Effector memory CD4-positive, alpha-beta T cell (primary cell): Measurements from ENCODE around the gene CLDN22.

Experiments used
- DNase-seq, 3 donors: peaks; one replicate each; pipeline ENCODE4 v3.0.0-alpha.2; 2020
- H3K27ac ChIP-seq: 2 replicates; pipeline ENCODE4 v1.7.0; 2013; ENCODE audit warnings: mild to moderate bottlenecking, low read length, moderate library complexity; ENCODE audit not compliant: insufficient read depth, poor library complexity, severe bottlenecking
- H3K27me3 ChIP-seq: replicated peaks from 2 replicates; pipeline ENCODE4 v1.7.0; 2013; ENCODE audit warnings: mild to moderate bottlenecking, low read length; ENCODE audit not compliant: insufficient read depth, control insufficient read depth, poor library complexity, severe bottlenecking
- H3K36me3 ChIP-seq: 2 replicates; pipeline ENCODE4 v1.7.0; 2013; ENCODE audit warnings: mild to moderate bottlenecking, low read length, moderate library complexity; ENCODE audit not compliant: control insufficient read depth, insufficient read depth
- H3K4me1 ChIP-seq: 2 replicates; pipeline ENCODE4 v1.7.0; 2013; ENCODE audit warnings: low read length, mild to moderate bottlenecking; ENCODE audit not compliant: control insufficient read depth, insufficient read depth, poor library complexity, severe bottlenecking
- H3K4me3 ChIP-seq: 2 replicates; pipeline ENCODE4 v1.7.0; 2013; ENCODE audit warnings: low read length, low read depth, mild to moderate bottlenecking; ENCODE audit not compliant: insufficient read depth, poor library complexity, severe bottlenecking
- H3K9me3 ChIP-seq: 2 replicates; pipeline ENCODE4 v1.7.0; 2013; ENCODE audit warnings: mild to moderate bottlenecking, low read length, moderate library complexity; ENCODE audit not compliant: control insufficient read depth

The CLDN22 gene

DNA sequence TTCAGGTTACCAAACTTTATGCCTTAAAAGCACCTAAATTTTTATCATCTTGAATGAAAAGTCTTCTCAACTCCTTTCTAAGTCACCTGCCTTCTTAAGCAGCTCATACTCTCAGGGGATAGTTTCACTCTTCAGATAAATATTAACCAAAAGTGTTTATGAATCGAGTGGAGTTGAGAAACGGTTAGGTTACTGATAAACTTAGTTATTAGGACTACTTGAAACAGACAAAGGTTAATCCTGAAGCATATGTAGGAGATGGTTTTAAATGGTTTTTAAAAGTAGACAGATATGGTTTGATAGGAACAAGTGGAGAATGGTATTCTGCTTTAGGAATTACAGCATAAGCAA, 32.8 kb downstream of the CLDN22 start:
- no peaks in the 10 kb centered on the region for H3K4me1 ChIP-seq
- no peaks in the 10 kb centered on the region for H3K9me3 ChIP-seq
- H3K4me3 ChIP-seq: no peak overlapping the region
- DNase-seq: no peak
- H3K36me3 ChIP-seq: no peaks in the 10 kb centered on the region
- H3K27ac ChIP-seq: no peak overlapping the region
- H3K27me3 ChIP-seq: no peaks in the 10 kb centered on the region

DNA sequence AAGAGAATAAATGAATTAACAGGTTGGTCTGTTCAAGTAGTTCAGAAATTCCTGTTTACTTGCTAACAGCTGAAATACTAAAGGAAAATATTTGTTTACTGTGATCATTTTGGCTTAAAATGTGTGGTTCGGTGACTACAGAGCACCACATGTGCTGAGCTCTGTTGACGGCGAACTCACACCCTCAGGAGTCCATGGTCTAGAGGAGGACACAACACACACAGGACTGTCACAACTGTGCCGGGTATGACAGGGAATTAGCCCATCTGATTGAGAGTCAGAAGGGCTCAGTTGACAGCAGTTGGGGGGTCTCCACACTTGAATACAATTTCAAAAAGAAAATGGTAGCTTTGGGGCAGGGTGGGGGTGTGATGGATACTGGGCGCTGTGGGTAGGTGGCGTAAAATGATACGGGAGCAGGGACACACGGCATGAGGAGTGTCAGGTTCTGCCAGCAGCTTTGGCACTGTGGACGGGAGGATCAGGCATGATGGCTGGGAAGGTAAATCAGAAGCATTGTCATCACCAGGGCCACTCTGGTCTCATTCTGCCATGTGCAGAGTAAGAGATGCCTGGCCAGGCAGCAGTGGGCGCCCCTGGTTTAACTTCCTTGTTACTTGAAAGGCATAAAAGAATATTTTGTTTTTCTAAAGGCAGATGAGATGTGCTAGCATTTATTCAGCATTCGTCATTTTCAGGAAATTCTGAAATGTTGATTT, 33.3 kb downstream of the CLDN22 start:
- H3K9me3 ChIP-seq: no peaks in the 10 kb centered on the region
- no peaks in the 10 kb centered on the region for H3K27me3 ChIP-seq
- H3K36me3 ChIP-seq: no peaks in the 10 kb centered on the region
- no peak overlapping the region for H3K27ac ChIP-seq
- DNase-seq: no peak
- H3K4me3 ChIP-seq: no peak overlapping the region
- H3K4me1 ChIP-seq: no peaks in the 10 kb centered on the region

GRCh38 chr4:183285886-183286285, 34.2 kb downstream of the CLDN22 start:
- Histone ChIP-seq H3K4me1 (no peaks in the 10 kb centered on the region), H3K4me3 (no peak overlapping the region), H3K27me3 (no peaks in the 10 kb centered on the region), H3K9me3 (no peaks in the 10 kb centered on the region), H3K27ac (no peak overlapping the region), H3K36me3 (no peaks in the 10 kb centered on the region)
- DNase-seq: no peak

- Histone ChIP-seq H3K4me3 (no peak overlapping the region), H3K9me3 (no peaks in the 10 kb centered on the region), H3K4me1 (no peaks in the 10 kb centered on the region), H3K27ac (no peak overlapping the region), H3K36me3 (no peaks in the 10 kb centered on the region), H3K27me3 (no peaks in the 10 kb centered on the region)
- no peak for DNase-seq
These were observed 35.1 kb downstream of the CLDN22 start for GRCh38 chr4:183284965-183285364.

GRCh38 chr4:183284258-183284785, 35.8 kb downstream of the CLDN22 start:
- H3K36me3 ChIP-seq: no peaks in the 10 kb centered on the region
- no peaks in the 10 kb centered on the region for H3K27me3 ChIP-seq
- H3K9me3 ChIP-seq: no peaks in the 10 kb centered on the region
- H3K27ac ChIP-seq: no peak overlapping the region
- no peak overlapping the region for H3K4me3 ChIP-seq
- H3K4me1 ChIP-seq: no peaks in the 10 kb centered on the region
- DNase-seq: no peak

DNA sequence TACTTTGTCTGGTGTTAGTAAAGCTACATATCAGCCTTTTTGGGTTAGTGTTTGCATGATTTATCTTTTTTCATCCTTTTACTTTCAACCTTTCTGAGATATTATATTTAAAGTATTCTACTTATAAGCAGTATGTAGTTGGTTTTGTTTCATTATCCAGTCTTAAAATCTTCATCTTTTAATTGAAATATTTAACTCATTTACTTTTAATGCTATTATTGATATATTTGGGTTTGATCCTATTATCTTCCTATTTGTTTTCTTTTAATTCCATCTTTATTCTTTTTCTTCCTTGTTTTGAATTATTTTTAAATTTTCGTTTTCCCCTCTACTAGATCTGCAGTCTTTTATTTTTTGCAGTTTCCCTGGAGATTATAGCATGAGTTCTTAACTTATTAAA, 44.0 kb downstream of the CLDN22 start:
- Histone ChIP-seq H3K4me1 (no peaks in the 10 kb centered on the region), H3K4me3 (no peak overlapping the region), H3K27me3 (no peaks in the 10 kb centered on the region), H3K36me3 (no peaks in the 10 kb centered on the region), H3K27ac (no peak overlapping the region), H3K9me3 (peaks cover 6% of the 10 kb centered on the region)
- DNase-seq: no peak

GRCh38 chr4:183272384-183272783, 47.7 kb downstream of the CLDN22 start:
- H3K4me3 ChIP-seq: no peak overlapping the region
- peaks cover 6% of the 10 kb centered on the region for H3K9me3 ChIP-seq
- no peaks in the 10 kb centered on the region for H3K27me3 ChIP-seq
- no peaks in the 10 kb centered on the region for H3K4me1 ChIP-seq
- no peak overlapping the region for H3K27ac ChIP-seq
- no peaks in the 10 kb centered on the region for H3K36me3 ChIP-seq
- no peak for DNase-seq

DNA sequence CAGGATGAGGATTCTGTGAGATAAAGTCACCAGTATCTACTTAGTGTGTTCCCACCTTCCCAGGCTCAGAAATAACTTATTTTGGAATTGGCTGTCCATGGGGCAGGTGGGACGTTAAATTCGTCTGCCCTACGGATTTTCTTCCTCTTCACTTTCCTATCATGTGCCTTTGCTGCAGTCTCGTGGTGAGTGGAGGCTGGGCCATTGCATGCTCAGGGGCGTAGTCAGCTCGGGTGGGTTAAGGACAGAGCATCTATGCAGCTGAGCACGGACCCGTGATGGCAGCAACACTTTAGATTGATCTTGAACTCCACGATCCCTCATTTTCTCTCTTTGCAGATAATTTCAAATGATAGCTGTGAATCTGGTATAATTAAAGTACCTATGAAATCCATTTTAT, 51.5 kb downstream of the CLDN22 start:
- Histone ChIP-seq H3K36me3 (no peaks in the 10 kb centered on the region), H3K4me3 (no peak overlapping the region), H3K27ac (no peak overlapping the region), H3K27me3 (no peaks in the 10 kb centered on the region), H3K9me3 (no peaks in the 10 kb centered on the region), H3K4me1 (no peaks in the 10 kb centered on the region)
- no peak for DNase-seq
